Stimulated activated CD8-positive, alpha-beta memory T cell treated with anti-CD3 and anti-CD28 coated beads, Interleukin-12 subunit alpha, Interleukin-12 subunit beta, amount 100 ng/mL, for 4 hours (primary cell): Measurements from ENCODE around the gene HDAC11.
A peak's percentile ranks its signal among the peaks of the same experiment; 100 is the strongest.
"Not testable (repeated sequence)": the region's sequence is repeated elsewhere in the genome, so short reads cannot be mapped to it uniquely, and the experiment has no call there.

Experiments
- DNase-seq: peaks from one replicate; pipeline ENCODE4 v3.0.0-alpha.2; 2020; ENCODE audit warnings: low read depth

HDAC11 gene

DNA sequence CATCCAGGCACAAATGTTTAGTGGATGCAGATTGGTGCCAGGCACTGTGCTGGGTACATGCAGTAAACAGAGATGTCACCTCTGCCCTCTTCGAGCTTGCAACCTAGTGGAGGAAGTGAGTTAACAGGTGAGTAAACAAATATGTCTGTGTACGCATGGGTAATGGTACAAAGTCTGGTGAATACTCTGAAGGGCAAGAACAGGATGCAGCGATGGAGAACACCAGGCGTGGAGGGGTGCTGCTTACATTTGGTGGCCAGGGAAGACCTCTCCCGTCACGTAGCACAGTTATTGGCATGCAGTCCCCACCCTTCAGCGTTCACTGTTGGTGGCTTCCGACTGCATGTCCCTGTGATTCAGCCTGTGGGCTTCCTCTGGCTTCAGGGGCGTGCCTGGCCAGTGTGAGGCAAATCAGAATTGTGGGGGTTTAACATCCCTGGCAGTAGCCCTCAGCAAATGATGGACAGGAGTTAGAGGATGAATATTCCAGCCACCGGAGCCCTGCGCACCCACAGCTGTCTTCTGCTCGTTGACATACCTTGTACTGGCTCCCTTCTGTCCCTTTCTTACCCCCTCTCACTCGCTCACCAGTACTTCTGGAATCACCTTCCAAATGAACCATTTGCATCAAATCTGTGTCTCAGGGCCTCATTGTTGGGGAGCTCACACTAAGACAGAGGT is 9.1 kb upstream of the HDAC11 start:
- no peak for DNase-seq

DNA sequence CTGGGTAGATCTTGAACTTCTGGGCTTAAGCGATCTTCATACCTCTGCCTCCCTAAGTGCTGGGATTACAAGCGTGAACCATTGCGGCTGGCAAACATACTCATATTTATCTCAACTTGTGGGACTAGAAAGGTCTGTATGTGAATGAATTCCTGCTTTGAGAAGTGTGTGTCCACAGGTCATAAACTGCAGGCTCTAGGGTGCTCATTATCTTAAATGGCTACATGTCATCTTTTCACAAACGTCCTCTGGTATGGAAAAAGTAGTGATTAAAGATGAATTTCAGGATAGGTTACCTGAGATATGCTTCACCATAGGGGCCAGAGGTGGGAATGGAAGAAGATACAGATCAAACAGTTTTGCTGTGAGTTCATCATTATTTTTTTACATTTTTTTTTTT is 7.8 kb upstream of the HDAC11 start:
- no peak for DNase-seq

DNA sequence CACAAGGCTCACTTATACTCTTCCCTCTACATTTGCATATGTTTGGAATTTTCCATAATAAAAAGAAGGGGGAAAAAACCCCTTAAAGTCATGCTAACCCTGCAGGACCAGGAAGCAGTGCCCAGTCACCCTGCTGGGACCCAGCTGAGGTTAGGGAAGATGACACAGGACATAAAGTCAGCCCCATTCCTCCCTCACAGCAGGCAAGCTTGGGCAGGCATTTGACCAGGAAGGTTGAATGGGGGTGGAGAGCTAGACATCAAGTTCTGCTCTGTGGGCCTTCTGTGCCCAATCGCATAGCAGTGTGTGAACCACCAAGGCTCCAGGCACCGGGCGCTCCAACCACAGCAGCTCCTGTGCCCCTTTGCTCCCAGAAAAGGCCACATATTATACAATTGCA is 7.1 kb upstream of the HDAC11 start:
- no peak for DNase-seq

DNA sequence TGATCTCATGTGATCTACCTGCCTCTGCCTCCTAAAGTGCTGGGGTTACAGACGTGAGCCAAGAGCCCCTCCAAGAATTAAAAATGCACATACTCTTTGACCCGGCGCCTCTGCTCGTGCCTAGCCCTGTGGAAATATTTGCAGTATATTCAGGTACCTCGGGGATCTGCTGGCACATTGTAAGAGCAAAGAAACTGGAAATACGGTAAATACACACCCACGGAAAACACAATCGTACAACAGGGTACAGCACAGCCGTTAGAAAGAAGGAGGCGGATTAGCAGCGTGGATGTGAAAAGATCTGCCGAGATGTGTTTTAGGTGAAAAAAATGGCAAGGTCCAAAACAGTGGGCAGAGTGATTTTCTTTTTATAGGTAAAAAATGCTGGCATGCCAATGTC is 6.1 kb upstream of the HDAC11 start:
- DNase-seq: no peak

GRCh38 chr3:13474776-13475303 is 5.3 kb upstream of the HDAC11 start:
- DNase-seq: no peak

DNA sequence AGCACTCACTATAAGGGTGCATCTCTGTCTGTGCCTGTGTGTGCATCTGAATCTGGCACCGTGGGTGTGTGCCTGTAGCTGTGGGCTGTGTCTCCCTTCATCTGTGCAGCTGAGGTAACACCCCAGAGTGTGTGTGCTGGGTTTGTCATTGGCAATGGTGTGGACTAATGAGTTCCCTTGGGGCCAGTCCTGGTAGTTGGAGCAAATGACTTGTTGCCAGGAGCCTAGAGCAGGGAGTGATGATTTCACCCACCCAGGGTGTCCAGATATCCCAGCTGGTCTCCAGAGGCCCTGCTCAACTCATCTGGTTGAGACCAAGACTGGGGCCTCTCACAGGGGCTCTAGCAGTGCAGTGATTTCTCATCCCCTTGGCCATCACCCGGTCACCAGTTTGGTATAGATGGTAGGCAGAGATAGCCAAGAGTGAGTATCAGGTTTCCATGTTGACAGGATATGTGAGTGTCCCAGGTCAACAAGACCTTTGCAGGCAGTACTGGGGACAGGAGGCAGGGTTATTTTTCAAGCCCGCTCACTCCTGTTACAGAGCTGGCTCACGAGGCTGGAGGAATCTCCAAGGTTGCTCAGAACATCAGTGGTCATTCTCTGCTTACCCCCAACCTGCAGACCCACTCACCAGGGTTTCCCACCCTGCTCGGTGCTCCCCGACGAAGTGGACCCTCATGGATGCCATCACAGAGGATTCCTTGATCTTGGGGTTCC is 4.1 kb upstream of the HDAC11 start:
- no peak for DNase-seq

GRCh38 chr3:13477943-13478342 is 2.2 kb upstream of the HDAC11 start:
- no peak for DNase-seq

DNA sequence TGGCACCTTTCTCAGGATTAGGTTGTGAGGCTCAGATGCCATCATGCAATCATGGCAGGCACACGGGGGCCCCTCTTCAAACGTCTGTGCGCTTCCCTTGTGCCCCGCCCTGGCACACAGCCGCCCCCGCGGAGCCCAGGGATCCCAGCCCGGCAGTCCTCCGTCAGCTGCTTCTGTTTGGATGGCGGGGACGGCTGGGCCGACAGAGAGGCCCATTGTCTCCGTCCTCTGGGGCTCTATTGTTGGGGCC is 849 bp upstream of the HDAC11 start:
- peak; percentile 25 for DNase-seq

DNA sequence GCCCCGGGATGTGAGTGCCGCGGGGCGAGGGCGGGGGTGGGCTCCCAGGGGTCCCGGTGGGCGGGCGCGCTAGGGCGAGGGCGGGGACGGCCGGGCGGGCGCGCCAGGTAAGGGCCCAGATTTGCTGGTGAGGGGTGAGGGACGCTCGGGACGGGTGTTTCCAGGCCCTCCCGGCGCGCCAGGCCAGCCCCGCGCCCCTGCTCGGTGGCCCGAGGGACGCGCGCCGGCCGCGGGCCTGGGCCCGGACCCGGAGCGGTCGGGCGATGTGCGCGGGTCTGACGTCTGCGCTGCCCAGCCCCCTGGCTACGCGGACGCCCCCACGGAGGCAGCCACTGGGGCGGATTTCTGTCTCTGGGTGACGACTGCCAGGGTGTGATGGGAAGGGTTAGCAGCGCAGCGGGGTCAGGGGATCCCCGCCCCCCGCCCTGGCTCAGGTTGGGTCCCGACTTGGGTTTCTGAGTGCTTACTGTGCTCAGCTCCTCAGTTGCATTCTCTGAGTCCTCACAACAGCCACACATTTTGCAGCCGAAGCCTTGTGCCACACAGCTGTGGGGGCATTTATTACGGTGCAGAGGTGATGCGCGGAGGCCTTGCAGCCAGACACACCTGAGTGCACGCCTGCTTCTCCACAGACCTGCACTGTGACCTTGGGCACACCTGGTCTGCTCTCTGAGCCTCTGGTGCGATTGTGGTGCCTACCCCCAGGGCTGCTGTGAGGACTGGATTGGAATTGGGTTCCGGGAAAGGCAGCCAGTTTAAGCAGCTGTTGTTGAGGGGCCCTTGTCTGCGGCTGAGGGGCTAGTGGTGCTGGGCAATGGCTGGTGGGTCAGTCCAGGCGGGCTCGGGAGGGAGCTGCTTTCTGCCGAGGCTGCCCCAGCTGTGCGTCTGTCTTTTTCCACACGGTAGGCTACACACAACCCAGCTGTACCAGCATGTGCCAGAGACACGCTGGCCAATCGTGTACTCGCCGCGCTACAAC is 523 bp downstream of the HDAC11 start:
- no peak for DNase-seq

DNA sequence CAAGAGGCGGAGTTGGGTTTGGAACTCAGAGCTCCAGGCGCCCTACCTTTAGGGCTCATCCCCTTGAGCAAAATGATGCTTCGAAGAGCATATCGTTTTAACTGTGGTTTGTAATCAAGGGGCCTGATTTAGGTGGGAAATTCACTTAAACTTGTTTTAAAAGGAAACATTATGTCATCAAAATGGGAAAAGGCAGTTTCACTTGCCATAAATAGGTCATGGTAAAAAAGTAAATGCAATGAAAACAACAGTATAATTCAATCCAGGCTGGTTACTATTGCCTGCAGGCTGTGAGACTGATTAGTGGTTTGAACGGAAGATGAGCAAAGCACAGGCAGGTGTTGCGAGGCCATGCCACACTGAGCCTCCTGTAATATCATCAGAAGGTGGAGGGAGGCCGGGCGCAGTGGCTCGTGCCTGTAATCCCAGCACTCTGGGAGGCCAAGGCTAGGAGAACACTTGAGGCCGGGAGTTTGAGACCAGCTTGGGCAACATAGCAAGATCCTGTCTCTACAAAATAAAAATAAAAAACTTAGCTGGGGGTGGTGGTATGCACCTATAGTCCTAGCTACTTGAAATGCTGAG is 2.1 kb downstream of the HDAC11 start:
- DNase-seq: no peak

DNA sequence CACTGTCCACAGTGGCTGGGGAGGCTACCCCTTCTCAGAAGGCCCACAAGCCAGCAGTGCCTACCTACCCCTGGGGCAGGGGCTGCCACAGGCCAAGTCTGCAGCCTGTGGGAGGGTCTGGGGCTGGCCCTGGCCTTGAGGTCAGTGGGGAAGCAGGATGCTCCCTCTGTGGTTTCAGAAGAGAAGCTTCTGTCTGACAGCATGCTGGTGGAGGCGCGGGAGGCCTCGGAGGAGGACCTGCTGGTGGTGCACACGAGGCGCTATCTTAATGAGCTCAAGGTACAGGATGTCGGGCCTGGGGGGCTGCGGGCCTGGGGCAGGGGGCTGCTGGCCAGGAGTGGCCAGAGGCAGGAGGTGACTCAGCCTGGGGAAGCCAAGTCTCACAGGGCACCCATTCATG is 3.2 kb downstream of the HDAC11 start:
- no peak for DNase-seq

DNA sequence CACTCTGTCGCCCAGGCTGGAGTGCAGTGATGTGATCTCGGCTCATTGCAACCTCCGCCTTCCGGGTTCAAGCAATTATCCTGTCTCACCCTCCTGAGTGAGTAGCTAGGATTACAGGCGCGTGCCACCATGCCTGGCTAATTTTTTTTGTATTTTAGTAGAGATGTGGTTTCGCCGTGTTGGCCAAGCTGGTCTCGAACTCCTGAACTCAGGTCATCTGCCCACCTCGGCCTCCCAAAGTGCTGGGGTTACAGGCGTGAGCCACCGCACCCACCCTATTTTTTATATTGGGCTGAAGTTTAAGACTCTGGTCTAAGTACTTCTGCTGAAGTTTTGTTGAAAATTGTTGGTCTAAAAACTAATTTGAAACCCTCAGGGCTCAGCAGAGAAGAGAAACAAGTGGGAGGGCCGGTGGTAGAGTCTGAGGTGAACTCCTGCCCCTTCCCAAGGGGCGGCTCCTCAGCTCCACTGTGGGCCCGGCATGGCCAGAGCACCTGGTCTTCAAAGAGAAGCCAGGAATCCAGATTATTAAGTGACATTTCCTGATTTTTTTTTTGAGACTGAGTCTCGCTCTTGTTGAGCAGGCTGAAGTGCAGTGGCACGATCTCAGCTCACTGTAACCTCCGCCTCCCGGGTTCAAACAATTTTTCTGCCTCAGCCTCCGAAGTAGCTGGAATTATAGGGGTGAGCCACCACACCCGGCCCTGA is 4.0 kb downstream of the HDAC11 start:
- DNase-seq: no peak

DNA sequence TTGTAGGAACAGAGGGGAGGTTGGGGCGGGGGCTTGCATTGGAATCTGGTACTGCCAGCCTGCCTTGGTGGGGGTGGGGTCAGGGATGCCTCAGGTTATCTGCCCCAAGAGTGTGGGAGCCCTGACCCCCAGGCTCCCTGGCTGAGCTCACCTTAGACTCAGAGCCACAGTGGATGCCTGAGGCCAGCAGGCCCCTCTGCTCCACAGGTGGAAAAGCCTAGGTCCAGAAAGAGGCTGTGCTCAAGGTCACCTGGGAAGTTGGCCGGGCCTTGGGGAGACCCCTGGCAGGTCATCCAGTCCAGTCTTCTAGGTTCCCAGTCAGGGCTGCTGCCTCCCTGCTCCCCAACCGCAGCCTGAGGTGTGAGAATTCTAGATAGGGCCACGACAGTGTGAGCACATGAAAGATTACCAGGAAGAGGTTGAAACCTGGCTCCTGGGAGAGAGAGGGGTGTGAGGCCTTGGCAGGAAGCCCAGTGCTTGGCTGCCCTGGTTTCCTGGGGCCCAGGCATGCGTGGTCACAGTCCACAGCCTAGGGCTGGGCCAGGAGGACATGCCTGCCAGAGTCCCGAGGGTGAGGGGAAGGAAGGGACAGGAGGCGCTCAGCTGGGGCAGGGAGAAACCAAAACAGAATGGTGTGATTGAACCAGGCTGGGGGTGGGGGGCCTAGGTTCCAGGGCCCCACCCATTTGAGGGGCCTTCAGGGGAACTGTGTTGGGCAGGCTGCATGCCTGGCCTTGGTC is 4.9 kb downstream of the HDAC11 start:
- DNase-seq: no peak

DNA sequence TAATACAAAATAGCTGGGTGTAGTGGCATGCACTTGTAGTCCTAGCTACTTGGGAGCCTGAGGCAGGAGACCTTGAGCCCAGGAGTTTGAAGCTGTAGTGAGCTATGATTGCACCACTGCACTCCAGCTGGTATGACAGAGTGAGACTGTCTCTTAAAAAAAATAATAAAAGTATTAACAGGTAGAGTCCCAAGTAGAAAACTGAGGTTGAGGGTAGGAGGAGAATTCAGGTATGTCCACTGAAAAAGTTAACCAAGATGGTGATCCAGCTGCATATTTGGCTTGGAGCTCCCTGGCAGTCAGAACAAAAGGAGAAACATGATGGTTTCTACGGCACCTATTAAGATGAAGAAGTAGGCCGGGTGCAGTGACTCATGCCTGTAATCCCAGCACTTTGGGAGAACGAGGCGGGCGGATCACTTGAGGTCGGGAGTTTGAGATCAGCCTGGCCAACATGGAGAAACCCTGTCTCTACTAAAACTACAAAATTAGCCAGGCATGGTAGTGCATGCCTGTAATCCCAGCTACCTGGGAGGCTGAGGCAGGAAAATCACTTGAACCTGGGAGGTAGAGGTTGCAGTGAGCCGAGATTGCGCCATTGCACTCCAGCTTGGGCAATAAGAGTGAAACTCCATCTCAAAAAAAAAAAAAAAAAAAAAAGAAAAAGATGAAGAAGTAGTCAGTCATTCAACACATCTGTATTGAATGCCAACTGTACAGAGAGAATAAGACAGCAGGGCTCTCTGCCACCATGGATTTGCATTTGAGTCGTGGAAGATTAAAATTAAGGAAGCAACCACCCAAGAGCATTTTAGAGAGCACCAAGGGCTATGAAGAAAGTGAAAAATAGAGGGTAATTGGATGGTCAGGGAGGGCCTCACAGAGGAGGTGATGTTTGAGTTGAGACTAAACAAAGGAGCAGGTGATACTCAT is 5.8 kb downstream of the HDAC11 start:
- DNase-seq: not testable (repeated sequence)

- no peak for DNase-seq
These were observed 7.3 kb downstream of the HDAC11 start for GRCh38 chr3:13487403-13487802.

- no peak for DNase-seq
These were observed 11.3 kb downstream of the HDAC11 start for GRCh38 chr3:13491206-13491974.

DNA sequence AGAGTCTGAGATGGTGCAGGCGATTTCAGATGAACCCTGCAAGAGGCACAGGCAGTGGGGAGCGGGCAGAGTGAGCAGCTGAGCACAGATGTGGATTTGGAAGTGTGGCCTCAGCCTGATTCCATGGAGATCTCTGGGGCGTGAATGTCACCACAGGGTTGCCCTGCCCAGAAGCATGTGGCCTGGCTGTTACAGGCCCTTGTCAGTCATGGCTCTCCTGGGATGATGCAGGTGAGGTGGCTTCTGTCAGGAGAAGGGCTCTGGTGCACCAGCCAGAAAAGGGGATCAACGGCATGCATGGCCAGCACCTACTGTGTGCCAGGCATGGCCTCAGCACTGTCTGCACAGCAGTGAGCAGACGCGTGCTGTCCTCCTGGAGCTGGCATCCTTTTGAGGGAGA is 11.9 kb downstream of the HDAC11 start:
- DNase-seq: no peak

DNA sequence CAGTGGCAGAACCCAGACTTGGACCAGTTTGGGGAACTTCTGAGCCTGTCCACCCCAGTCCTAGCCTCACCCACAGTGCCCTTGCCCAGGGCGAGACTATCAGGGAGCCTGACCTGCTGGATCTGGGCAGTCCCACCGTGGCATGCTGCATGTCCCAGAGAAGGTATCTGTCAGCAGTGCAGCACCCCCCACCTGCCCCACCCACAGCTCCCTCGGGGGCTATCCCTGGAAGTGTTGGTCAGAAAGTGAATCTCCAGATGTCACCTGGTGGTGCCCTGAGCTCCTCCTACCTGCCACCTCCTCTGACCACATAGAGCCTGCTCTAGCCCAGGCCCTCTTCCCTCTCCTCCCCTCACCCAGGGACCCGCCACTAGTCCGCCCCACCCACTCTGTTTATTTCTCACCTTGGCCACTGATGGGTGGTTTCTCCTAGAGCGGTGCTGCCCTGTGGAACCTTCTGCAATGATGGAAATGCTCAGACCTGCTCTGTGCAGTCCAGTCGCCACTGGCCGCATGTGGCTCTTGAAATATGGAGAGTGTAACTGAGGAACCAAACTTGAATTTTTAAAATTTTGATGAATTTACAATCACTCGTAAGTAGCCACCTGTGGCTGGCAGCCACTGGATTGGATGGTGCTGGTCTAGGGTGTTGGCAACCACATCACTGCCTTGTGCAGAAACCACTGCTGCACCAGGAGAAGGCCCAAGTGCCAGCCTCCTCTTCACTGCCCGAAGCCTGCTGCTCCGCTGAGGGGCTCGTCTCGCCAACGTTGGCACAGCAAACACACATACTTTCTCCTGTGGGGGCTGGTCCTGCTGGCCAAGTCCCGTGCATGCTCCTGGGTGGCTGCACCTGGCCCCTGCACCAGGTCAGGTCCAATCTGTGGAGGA is 13.1 kb downstream of the HDAC11 start:
- DNase-seq: no peak
